ENCODE results near the gene GABRP.
"Not testable (repeated sequence)": the region's sequence is repeated elsewhere in the genome, so short reads cannot be mapped to it uniquely, and the experiment has no call there.

The GABRP gene

DNA sequence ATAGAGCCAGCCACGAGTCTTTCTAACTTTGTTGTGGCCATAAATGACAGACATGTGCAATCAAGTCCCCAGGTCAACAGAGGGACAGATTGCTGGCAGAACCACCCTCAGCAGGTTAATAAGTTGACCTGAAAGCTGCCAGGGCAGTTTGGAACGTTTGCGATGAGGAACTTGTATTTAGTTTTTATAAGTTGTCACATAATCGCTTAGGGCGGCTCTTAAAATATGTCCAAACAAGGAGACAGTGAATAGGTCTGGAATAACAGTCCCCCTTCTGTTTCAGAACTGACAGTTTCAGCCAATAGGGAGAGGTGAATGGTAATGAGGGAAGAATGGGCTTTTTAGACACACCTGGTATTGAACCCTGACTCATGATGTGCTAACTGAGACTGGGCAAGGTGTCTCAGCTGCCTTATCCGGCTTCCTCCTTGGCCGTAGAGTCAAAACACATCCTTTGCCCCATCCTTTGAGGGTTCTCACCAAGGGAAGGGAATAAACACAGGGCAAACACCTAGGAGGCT lies 33.6 kb upstream of the GABRP start:
- Histone ChIP-seq H3K9me3 (ENCODE audit: insufficient read depth, low read length) (no peaks in the 10 kb centered on the region), H3K27me3 (ENCODE audit: insufficient read depth, insufficient read length) (no peaks in the 10 kb centered on the region), H3K4me1 (ENCODE audit: insufficient read depth, insufficient read length) (peaks cover 22% of the 10 kb centered on the region), H3K36me3 (ENCODE audit: insufficient read depth, insufficient read length, low read length) (no peaks in the 10 kb centered on the region), H3K9ac (ENCODE audit: insufficient read length, low read depth) (no peak overlapping the region), H3K4me3 (ENCODE audit: insufficient read length, low read depth) (no peak overlapping the region)
- TF ChIP-seq YY1 (IDR thresholded peaks at IDR 0.05; ENCODE audit: insufficient read depth, insufficient read length) = no peak
- no peak for TF ChIP-seq ZNF274 (IDR thresholded peaks at IDR 0.05; ENCODE audit: low read depth, low read length)
- TF ChIP-seq SUZ12 (IDR thresholded peaks at IDR 0.05; ENCODE audit: extremely low read depth, insufficient read depth, insufficient read length) = no peak
- DNase-seq (ENCODE audit: low read depth, low spot score) = no peak

DNA sequence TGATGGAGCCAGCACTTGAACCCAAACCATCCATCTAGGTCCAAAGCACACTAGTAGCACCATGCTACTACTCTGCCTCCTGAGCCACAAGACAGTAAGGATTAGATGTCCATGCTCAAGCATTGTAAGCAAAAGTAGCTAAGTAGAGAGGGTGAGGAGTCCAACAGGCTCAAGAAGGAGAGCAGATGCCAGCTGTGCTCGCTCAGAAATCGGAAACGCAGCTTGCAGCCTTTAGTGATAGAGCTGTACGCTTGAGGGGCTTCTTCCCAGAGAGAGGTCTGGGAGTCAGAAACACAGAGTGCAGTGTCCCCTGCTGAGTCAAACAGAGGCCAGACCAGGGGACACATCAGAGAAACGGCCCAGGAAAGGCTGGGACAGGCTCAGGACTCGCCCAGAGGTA lies 32.7 kb upstream of the GABRP start:
- no peak overlapping the region for H3K9ac ChIP-seq (ENCODE audit: insufficient read length, low read depth)
- H3K36me3 ChIP-seq (ENCODE audit: insufficient read depth, insufficient read length, low read length) = no peaks in the 10 kb centered on the region
- no peak for DNase-seq (ENCODE audit: low read depth, low spot score)
- H3K27me3 ChIP-seq (ENCODE audit: insufficient read depth, insufficient read length) = no peaks in the 10 kb centered on the region
- no peaks in the 10 kb centered on the region for H3K9me3 ChIP-seq (ENCODE audit: insufficient read depth, low read length)
- H3K4me1 ChIP-seq (ENCODE audit: insufficient read depth, insufficient read length) = peaks cover 22% of the 10 kb centered on the region
- TF ChIP-seq ZNF274 (IDR thresholded peaks at IDR 0.05; ENCODE audit: low read depth, low read length) (no peak), SUZ12 (IDR thresholded peaks at IDR 0.05; ENCODE audit: extremely low read depth, insufficient read depth, insufficient read length) (no peak), YY1 (IDR thresholded peaks at IDR 0.05; ENCODE audit: insufficient read depth, insufficient read length) (no peak)
- no peak overlapping the region for H3K4me3 ChIP-seq (ENCODE audit: insufficient read length, low read depth)

DNA sequence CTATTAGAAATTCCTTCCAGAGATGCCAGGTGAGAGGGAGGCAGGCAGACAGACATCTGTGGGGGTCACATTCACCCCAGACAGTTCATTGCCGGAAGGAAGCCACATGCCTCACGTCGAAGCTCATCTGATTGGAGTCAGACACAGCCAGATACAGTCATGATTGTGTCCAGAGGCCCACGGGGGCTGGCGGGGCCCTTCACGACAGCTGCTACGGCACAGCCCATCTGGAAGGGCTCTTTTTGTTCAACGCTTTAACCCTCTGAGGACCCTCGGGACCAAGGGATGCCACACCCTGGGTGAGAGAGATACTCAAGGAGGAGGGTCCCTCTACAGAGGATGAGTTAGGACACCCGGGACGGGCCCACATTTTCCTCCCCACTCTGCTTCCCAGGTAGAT lies 31.9 kb upstream of the GABRP start:
- TF ChIP-seq ZNF274 (IDR thresholded peaks at IDR 0.05; ENCODE audit: low read depth, low read length) = no peak

DNA sequence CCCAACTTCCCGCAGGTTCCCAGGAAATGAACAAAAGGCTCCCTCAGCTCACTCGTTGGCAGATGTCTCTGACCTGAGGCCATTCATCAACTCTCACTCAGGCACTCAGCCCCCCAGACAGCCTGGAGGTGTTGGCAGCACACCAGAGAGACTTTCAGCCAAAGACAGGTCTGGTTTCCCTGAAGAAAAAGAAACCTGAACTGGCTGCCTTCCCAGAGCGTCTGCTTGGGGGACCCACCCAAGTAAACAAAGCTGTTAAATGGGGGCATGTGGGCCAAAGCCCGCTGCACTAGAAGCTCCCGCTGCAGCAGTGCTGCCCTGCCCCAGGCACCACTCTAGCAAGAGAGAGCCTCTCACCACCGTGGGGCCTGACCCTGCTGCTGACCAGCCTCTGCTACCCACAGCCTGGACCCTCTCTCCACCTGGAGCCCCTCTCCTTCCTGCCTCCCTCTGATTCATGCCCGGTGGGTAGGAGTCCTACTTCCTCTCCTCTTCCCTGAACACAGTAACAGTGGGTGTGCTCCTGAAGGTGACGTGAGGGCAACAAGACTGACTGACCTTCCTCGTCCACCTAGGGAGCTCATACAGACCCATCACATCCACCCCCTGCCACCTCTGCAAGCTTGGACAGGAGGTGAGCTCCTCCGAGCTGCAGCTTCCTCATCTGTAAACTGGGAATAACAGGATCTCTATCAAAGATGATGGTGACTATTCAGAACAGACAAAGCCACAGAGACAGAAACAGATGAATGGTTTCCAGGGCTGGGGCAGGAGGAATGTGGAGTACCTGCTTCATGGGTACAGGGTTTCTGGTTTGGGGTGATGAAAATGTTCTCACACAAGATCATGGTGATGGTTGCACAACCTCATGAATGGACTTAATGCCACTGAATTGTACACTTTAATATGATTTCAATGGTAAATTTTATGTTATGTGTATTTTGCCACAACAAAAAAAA lies 31.0 kb upstream of the GABRP start:
- Histone ChIP-seq H3K4me3 (ENCODE audit: insufficient read length, low read depth) (no peak overlapping the region), H3K9me3 (ENCODE audit: insufficient read depth, low read length) (no peaks in the 10 kb centered on the region), H3K27me3 (ENCODE audit: insufficient read depth, insufficient read length) (no peaks in the 10 kb centered on the region), H3K4me1 (ENCODE audit: insufficient read depth, insufficient read length) (peaks cover 21% of the 10 kb centered on the region), H3K36me3 (ENCODE audit: insufficient read depth, insufficient read length, low read length) (no peaks in the 10 kb centered on the region), H3K9ac (ENCODE audit: insufficient read length, low read depth) (no peak overlapping the region)
- TF ChIP-seq YY1 (IDR thresholded peaks at IDR 0.05; ENCODE audit: insufficient read depth, insufficient read length) (no peak), ZNF274 (IDR thresholded peaks at IDR 0.05; ENCODE audit: low read depth, low read length) (no peak), SUZ12 (IDR thresholded peaks at IDR 0.05; ENCODE audit: extremely low read depth, insufficient read depth, insufficient read length) (no peak)
- DNase-seq (ENCODE audit: low read depth, low spot score) = no peak

More for the DNA sequence above, 31.9 kb upstream of the GABRP start:
- no peaks in the 10 kb centered on the region for H3K36me3 ChIP-seq (ENCODE audit: insufficient read depth, insufficient read length, low read length)
- no peak overlapping the region for H3K4me3 ChIP-seq (ENCODE audit: insufficient read length, low read depth)
- no peak overlapping the region for H3K9ac ChIP-seq (ENCODE audit: insufficient read length, low read depth)
- H3K4me1 ChIP-seq (ENCODE audit: insufficient read depth, insufficient read length) = peaks cover 22% of the 10 kb centered on the region
- DNase-seq (ENCODE audit: low read depth, low spot score) = no peak
- H3K9me3 ChIP-seq (ENCODE audit: insufficient read depth, low read length) = no peaks in the 10 kb centered on the region
- no peaks in the 10 kb centered on the region for H3K27me3 ChIP-seq (ENCODE audit: insufficient read depth, insufficient read length)

DNA sequence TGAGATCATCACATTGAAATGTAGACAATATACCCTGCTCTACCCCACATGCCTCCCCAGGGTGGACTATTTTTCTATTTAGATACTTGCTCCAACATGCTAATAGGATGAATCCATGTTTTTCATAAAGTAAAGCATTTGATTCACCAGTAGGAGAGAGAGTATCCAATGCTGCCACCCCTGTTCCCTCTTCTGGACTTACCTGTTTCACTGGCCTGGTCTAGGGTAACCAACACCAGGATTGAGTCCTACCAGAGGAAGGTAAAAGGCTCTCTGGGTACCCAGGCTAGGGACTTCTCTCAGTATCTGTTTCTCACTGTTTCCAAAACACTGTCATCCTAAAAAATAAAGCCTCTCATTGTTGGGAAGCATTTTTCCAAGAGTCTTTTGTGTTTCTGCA lies 30.2 kb upstream of the GABRP start:
- no peak for DNase-seq (ENCODE audit: low read depth, low spot score)
- TF ChIP-seq ZNF274 (IDR thresholded peaks at IDR 0.05; ENCODE audit: low read depth, low read length) (no peak), SUZ12 (IDR thresholded peaks at IDR 0.05; ENCODE audit: extremely low read depth, insufficient read depth, insufficient read length) (no peak), YY1 (IDR thresholded peaks at IDR 0.05; ENCODE audit: insufficient read depth, insufficient read length) (no peak)
- no peak overlapping the region for H3K4me3 ChIP-seq (ENCODE audit: insufficient read length, low read depth)

DNA sequence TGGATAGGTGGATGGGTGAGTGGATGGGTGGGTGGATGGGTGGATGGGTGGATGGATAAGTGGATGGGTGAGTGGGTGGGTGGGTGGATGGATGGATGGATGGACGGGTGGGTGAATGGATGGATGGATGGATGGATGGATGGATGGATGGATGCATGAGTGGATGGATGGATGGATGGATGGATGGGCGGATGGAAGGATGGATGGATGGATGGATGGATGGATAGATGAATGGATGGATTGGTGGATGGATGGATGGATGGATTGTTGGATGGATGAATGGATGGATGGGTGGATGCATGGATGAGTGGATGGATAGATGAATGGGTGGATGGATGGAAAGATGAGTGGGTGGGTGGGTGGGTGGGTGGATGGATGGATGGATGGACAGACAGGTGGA lies 29.0 kb upstream of the GABRP start:
- not testable (repeated sequence) for H3K27me3 ChIP-seq (ENCODE audit: insufficient read depth, insufficient read length); H3K36me3 ChIP-seq (ENCODE audit: insufficient read depth, insufficient read length, low read length); H3K4me3 ChIP-seq (ENCODE audit: insufficient read length, low read depth); H3K4me1 ChIP-seq (ENCODE audit: insufficient read depth, insufficient read length); DNase-seq (ENCODE audit: low read depth, low spot score); H3K9me3 ChIP-seq (ENCODE audit: insufficient read depth, low read length); H3K9ac ChIP-seq (ENCODE audit: insufficient read length, low read depth)

More for the DNA sequence above, 30.2 kb upstream of the GABRP start:
- no peaks in the 10 kb centered on the region for H3K36me3 ChIP-seq (ENCODE audit: insufficient read depth, insufficient read length, low read length)
- no peak overlapping the region for H3K9ac ChIP-seq (ENCODE audit: insufficient read length, low read depth)
- H3K4me1 ChIP-seq (ENCODE audit: insufficient read depth, insufficient read length) = peaks cover 15% of the 10 kb centered on the region
- H3K9me3 ChIP-seq (ENCODE audit: insufficient read depth, low read length) = no peaks in the 10 kb centered on the region
- no peaks in the 10 kb centered on the region for H3K27me3 ChIP-seq (ENCODE audit: insufficient read depth, insufficient read length)

DNA sequence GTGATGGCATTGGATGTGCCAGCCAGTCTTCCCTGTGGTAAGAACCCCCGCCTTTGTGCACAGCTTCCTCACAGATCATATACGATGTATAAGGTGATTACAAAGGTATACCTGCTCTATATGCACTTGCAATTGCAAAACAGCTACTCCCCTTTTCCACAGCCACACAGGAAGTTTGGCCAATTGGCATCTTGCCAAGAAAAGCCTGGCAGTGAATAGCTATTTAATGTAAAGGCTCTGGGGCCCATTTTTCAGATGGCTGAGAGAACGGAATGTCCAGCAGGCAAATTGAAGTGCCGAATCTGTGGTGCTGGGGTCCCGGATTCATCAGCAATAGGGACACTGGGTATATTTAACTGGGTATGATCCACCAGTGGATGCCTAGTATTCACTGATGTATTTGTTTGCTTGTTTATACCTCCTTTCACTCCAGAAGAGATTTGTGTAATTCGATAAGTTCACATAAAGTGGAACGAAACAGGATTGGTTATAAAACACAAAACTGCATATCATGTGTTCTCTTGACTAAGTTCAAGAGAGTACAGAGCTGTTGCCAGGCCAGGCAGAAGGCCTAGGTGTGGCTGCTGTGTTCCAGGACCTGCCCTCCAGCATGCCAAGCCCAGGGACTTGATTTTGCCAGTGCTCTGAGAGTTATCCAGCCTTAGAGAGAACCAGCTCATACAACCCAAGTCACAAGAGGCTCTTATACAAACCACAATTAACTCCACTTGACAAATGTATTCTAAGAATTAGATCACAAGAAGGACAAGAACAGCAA lies 27.7 kb upstream of the GABRP start:
- DNase-seq (ENCODE audit: low read depth, low spot score) = no peak
- no peak overlapping the region for H3K4me3 ChIP-seq (ENCODE audit: insufficient read length, low read depth)
- no peaks in the 10 kb centered on the region for H3K27me3 ChIP-seq (ENCODE audit: insufficient read depth, insufficient read length)
- H3K4me1 ChIP-seq (ENCODE audit: insufficient read depth, insufficient read length) = peaks cover 8% of the 10 kb centered on the region
- H3K9me3 ChIP-seq (ENCODE audit: insufficient read depth, low read length) = no peaks in the 10 kb centered on the region; the same call in 1 of the 2 replicates
- H3K9ac ChIP-seq (ENCODE audit: insufficient read length, low read depth) = no peak overlapping the region
- H3K36me3 ChIP-seq (ENCODE audit: insufficient read depth, insufficient read length, low read length) = no peaks in the 10 kb centered on the region
- TF ChIP-seq YY1 (IDR thresholded peaks at IDR 0.05; ENCODE audit: insufficient read depth, insufficient read length) = no peak
- TF ChIP-seq SUZ12 (IDR thresholded peaks at IDR 0.05; ENCODE audit: extremely low read depth, insufficient read depth, insufficient read length) = no peak
- no peak for TF ChIP-seq ZNF274 (IDR thresholded peaks at IDR 0.05; ENCODE audit: low read depth, low read length)
